Thyroid gland (tissue), 4 donors: ENCODE measurements around the gene SNAPIN.

Experiments
- POLR2A ChIP-seq, 2 donors: fragments of 450-650 bp; IDR thresholded peaks; one replicate each; pipeline ENCODE4 v1.6.1; 2017; ENCODE audit warnings: antibody characterized with exemption in 2 of 2, mild to moderate bottlenecking in 2 of 2, moderate library complexity in 1 of 2
- TF ChIP-seq, protein P1 (sequence below), 6 experiments: fragments of 200-600 bp in 3 of 6; fragments of 450-650 bp in 3 of 6; sonication (generic) in 3 of 6; IDR thresholded peaks; one replicate each; pipeline ENCODE4 v1.5.1; 2016 to 2019; ENCODE audit warnings: antibody characterized with exemption in 6 of 6, mild to moderate bottlenecking in 2 of 6, inconsistent platforms in 1 of 6, moderate library complexity in 1 of 6

GRCh38 chr1:153633161-153633753 lies 25.2 kb upstream of the SNAPIN start:
- TF ChIP-seq, protein P1, sequence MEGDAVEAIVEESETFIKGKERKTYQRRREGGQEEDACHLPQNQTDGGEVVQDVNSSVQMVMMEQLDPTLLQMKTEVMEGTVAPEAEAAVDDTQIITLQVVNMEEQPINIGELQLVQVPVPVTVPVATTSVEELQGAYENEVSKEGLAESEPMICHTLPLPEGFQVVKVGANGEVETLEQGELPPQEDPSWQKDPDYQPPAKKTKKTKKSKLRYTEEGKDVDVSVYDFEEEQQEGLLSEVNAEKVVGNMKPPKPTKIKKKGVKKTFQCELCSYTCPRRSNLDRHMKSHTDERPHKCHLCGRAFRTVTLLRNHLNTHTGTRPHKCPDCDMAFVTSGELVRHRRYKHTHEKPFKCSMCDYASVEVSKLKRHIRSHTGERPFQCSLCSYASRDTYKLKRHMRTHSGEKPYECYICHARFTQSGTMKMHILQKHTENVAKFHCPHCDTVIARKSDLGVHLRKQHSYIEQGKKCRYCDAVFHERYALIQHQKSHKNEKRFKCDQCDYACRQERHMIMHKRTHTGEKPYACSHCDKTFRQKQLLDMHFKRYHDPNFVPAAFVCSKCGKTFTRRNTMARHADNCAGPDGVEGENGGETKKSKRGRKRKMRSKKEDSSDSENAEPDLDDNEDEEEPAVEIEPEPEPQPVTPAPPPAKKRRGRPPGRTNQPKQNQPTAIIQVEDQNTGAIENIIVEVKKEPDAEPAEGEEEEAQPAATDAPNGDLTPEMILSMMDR (IDR thresholded peaks at IDR 0.05) = peak in 1 of 6 experiments; percentile 5
- TF ChIP-seq POLR2A (IDR thresholded peaks at IDR 0.05) = no peak
